ENCODE results near the gene AZIN2. TPM values are rescaled to one million over a fixed set of nuclear protein-coding genes. Genes with fewer than 3 reads are reported as not detected.

The AZIN2 gene
- total RNA-seq (1 to 10 TPM; 2.8 to 8.3 (median 4.4) TPM), polyA plus RNA-seq (1 to 10 TPM; 1.4 to 2.0 (median 1.5) TPM)
- long read RNA-seq, donor 1 = 0 reads
- long read RNA-seq, donor 2, partial matches to known transcripts = 0 of 1 reads
- long read RNA-seq, donor 2, other reads (novel, unspliced or antisense) = 0 of 1 reads

- TF ChIP-seq CTCF (IDR thresholded peaks at IDR 0.05 in 8 of 11, conservative IDR thresholded peaks at IDR 0.05 in 3 of 11) (no peak), POLR2AphosphoS5 (IDR thresholded peaks at IDR 0.05) (peak; percentile 92 to 96 (median 92)), POLR2A (IDR thresholded peaks at IDR 0.05) (peak in 2 of 3 donors; percentile 35 to 65)
- Histone ChIP-seq H3K27me3 (replicated peaks in 1 of 7) (peaks cover 0 to 16% (median 5%) of the 10 kb centered on the region in 7 donors), H3K4me3 (peak within 1 kb of the TSS; percentile 54 to 88 (median 72)), H3K4me1 (peaks cover 5 to 44% (median 21%) of the 10 kb centered on the region in 6 donors), H3K27ac (peak within 1 kb of the TSS in 6 of 8 donors; percentile 27 to 59 (median 48)), H3K36me3 (no peaks in the 10 kb centered on the region), H3K9me3 (no peaks in the 10 kb centered on the region)
- 0 to 1% (median 0%) methylated on average over 10 to 52 of the region's 52 CpGs for WGBS, 5 donors
- intact Hi-C loops (cut with DNase I; ENCODE audit: low total_unique reads) = loop anchor here (10.0 kb wide), 1 partner anchor 146 kb away; no protein-coding TSS in a partner anchor
- DNase-seq = peak; percentile 99
Measured at GRCh38 chr1:33080885-33081553, at the start of gene AZIN2. AZIN2 (plus strand) TSS chr1:33081153; CDS start chr1:33082250, 1,097 bp downstream.

GRCh38 chr1:33031506-33031905, 49.4 kb upstream of the AZIN2 start:
- peaks cover 15 to 94% (median 60%) of the 10 kb centered on the region in 6 donors for H3K4me1 ChIP-seq
- intact Hi-C loops (cut with DNase I; ENCODE audit: low total_unique reads) = no loop called here
- no peak for TF ChIP-seq CTCF (IDR thresholded peaks at IDR 0.05 in 8 of 11, conservative IDR thresholded peaks at IDR 0.05 in 3 of 11)
- no peak for TF ChIP-seq POLR2A (IDR thresholded peaks at IDR 0.05)
- TF ChIP-seq POLR2AphosphoS5 (IDR thresholded peaks at IDR 0.05) = no peak

GRCh38 chr1:33032126-33032869, 48.7 kb upstream of the AZIN2 start:
- no peaks in the 10 kb centered on the region for H3K9me3 ChIP-seq
- no peak overlapping the region for H3K4me3 ChIP-seq
- WGBS, 5 donors = 37 to 56% (median 52%) methylated on average over 6 of the region's 6 CpGs
- no peaks in the 10 kb centered on the region for H3K27me3 ChIP-seq (replicated peaks in 1 of 7)
- intact Hi-C loops (cut with DNase I; ENCODE audit: low total_unique reads) = no loop called here
- H3K27ac ChIP-seq = peak overlapping the region in 6 of 8 donors; percentile 4 to 66 (median 32)
- H3K4me1 ChIP-seq = peaks cover 15 to 95% (median 64%) of the 10 kb centered on the region in 6 donors
- DNase-seq = no peak
- TF ChIP-seq CTCF (IDR thresholded peaks at IDR 0.05 in 8 of 11, conservative IDR thresholded peaks at IDR 0.05 in 3 of 11) (no peak), POLR2AphosphoS5 (IDR thresholded peaks at IDR 0.05) (no peak), POLR2A (IDR thresholded peaks at IDR 0.05) (no peak)
- H3K36me3 ChIP-seq = peaks cover 0 to 48% (median 7%) of the 10 kb centered on the region in 6 donors

More at GRCh38 chr1:33031506-33031905, 49.4 kb upstream of the AZIN2 start:
- peaks cover 0 to 54% (median 7%) of the 10 kb centered on the region in 6 donors for H3K36me3 ChIP-seq
- 58 to 82% (median 71%) methylated on average over 4 of the region's 4 CpGs for whole genome bisulfite sequencing, 5 donors
- no peaks in the 10 kb centered on the region for H3K27me3 ChIP-seq (replicated peaks in 1 of 7)
- peak overlapping the region in 5 of 8 donors; percentile 4 to 66 (median 36) for H3K27ac ChIP-seq
- no peak for DNase-seq
- H3K4me3 ChIP-seq = no peak overlapping the region
- no peaks in the 10 kb centered on the region for H3K9me3 ChIP-seq

All from spleen (tissue), 13 donors.